Activated CD4-positive, alpha-beta T cell treated with anti-CD3 and anti-CD28 coated beads, Interleukin-2, amount 50 U/mL, for 16 hours (primary cell): ENCODE data around the gene RGL3.
A peak's percentile ranks its signal among the peaks of the same experiment; 100 is the strongest.
"Not testable (repeated sequence)": the region's sequence is repeated elsewhere in the genome, so short reads cannot be mapped to it uniquely, and the experiment has no call there.

Source experiments
- DNase-seq: peaks from one replicate; pipeline ENCODE4 v3.0.0-alpha.2; 2020

Gene RGL3

GRCh38 chr19:11356074-11356397, 63.1 kb downstream of the RGL3 start:
- DNase-seq: no peak

GRCh38 chr19:11355160-11356073, 63.7 kb downstream of the RGL3 start, which contains the start of gene PLPPR2:
TSS of gene PLPPR2 (plus strand) at chr19:11355432. CDS start at chr19:11357674, 2,242 bp downstream.
- peak; percentile 80 for DNase-seq

- not testable (repeated sequence) for DNase-seq
These were observed 65.0 kb downstream of the RGL3 start for GRCh38 chr19:11354102-11354501.

- DNase-seq: no peak
These were observed 69.9 kb downstream of the RGL3 start for GRCh38 chr19:11349171-11349570.

GRCh38 chr19:11347546-11348039, 71.5 kb downstream of the RGL3 start:
- no peak for DNase-seq

- DNase-seq: peak; percentile 99
These were observed 72.8 kb downstream of the RGL3 start, which contains the start of the genes CCDC159 and TMEM205 for GRCh38 chr19:11346104-11346940. TSS of gene CCDC159 (plus strand) at chr19:11346519. CDS start at chr19:11346607, 88 bp downstream. TSS of gene TMEM205 (minus strand) at chr19:11346268. CDS start at chr19:11345619, 649 bp downstream.

- no peak for DNase-seq
These were observed 73.9 kb downstream of the RGL3 start for GRCh38 chr19:11345122-11345803.
